ENCODE results near the gene FLACC1.
A peak's percentile ranks its signal among the peaks of the same experiment; 100 is the strongest.
"Not testable (repeated sequence)": the region's sequence is repeated elsewhere in the genome, so short reads cannot be mapped to it uniquely, and the experiment has no call there.

The FLACC1 gene

GRCh38 chr2:201349601-201350000 lies 7.5 kb downstream of the FLACC1 start:
- no peak for DNase-seq

GRCh38 chr2:201348758-201349157 lies 8.4 kb downstream of the FLACC1 start:
- DNase-seq, result no peak

- no peak for DNase-seq
These were observed 10.0 kb downstream of the FLACC1 start for GRCh38 chr2:201347138-201347537.

- DNase-seq, result no peak
These were observed 11.4 kb downstream of the FLACC1 start for GRCh38 chr2:201345625-201346213.

- no peak for DNase-seq
These were observed 12.3 kb downstream of the FLACC1 start for GRCh38 chr2:201344663-201345366.

GRCh38 chr2:201343559-201343958 lies 13.6 kb downstream of the FLACC1 start:
- no peak for DNase-seq

- no peak for DNase-seq
These were observed 14.2 kb downstream of the FLACC1 start for GRCh38 chr2:201342923-201343322.

- no peak for DNase-seq
These were observed 27.7 kb downstream of the FLACC1 start for GRCh38 chr2:201329409-201329808.

GRCh38 chr2:201327678-201328077 lies 29.5 kb downstream of the FLACC1 start:
- no peak for DNase-seq

- no peak for DNase-seq
These were observed 34.4 kb downstream of the FLACC1 start for GRCh38 chr2:201322772-201323171.

GRCh38 chr2:201320701-201321100 lies 36.4 kb downstream of the FLACC1 start:
- no peak for DNase-seq

- DNase-seq, result no peak
These were observed 36.9 kb downstream of the FLACC1 start for GRCh38 chr2:201320257-201320656.

- DNase-seq, result no peak
These were observed 37.6 kb downstream of the FLACC1 start for GRCh38 chr2:201319511-201319910.

- no peak for DNase-seq
These were observed 43.8 kb downstream of the FLACC1 start for GRCh38 chr2:201313362-201313761.

GRCh38 chr2:201308914-201309313 lies 48.2 kb downstream of the FLACC1 start:
- DNase-seq, result no peak

- no peak for DNase-seq
These were observed 49.3 kb downstream of the FLACC1 start for GRCh38 chr2:201307876-201308275.

GRCh38 chr2:201299929-201300328 lies 57.2 kb downstream of the FLACC1 start:
- DNase-seq, result not testable (repeated sequence)

- DNase-seq, result no peak
These were observed 58.6 kb downstream of the FLACC1 start for GRCh38 chr2:201298462-201299052.

- not testable (repeated sequence) for DNase-seq
These were observed 66.5 kb downstream of the FLACC1 start for GRCh38 chr2:201290457-201291148.

- DNase-seq, result no peak
These were observed 71.6 kb downstream of the FLACC1 start for GRCh38 chr2:201285499-201285898.

GRCh38 chr2:201280191-201281040 lies 76.7 kb downstream of the FLACC1 start:
- peak in 1 of 2 donors; percentile 13 for DNase-seq

- no peak for DNase-seq
These were observed 78.1 kb downstream of the FLACC1 start for GRCh38 chr2:201279079-201279478.

- DNase-seq, result no peak
These were observed 80.6 kb downstream of the FLACC1 start for GRCh38 chr2:201276511-201276910.
